Activated CD8-positive, alpha-beta T cell treated with anti-CD3 and anti-CD28 coated beads for 36 hours (primary cell): ENCODE results near the gene SNAPIN. TPM values are rescaled to one million over a fixed set of nuclear protein-coding genes. Genes with fewer than 3 reads are reported as not detected.

Source experiments
- ATAC-seq: fragments of 200-7000 bp; cut with Tn5 transposase; one replicate; pipeline ENCODE4 v1.10.0; 2021; ENCODE audit warnings: mild to moderate bottlenecking, moderate library complexity
- CTCF ChIA-PET: fragments of 350-600 bp; sonication (Branson Sonifier 250); formaldehyde crosslinking; loops from one replicate; lab custom pipeline; 2021; ENCODE audit warnings: antibody characterized with exemption; lab: Charles Lee
- POLR2A ChIA-PET: fragments of 350-600 bp; sonication (Branson Sonifier 250); formaldehyde crosslinking; loops from one replicate; lab custom pipeline; 2021; ENCODE audit warnings: antibody characterized with exemption; lab: Charles Lee
- DNase-seq: peaks from one replicate; pipeline ENCODE4 v3.0.0-alpha.2; 2020
- H3K27ac Mint-ChIP-seq: one replicate; pipeline ENCODE4 v1.8.0; 2021; ENCODE audit warnings: mild to moderate bottlenecking, mixed read lengths
- H3K27me3 Mint-ChIP-seq: one replicate; pipeline ENCODE4 v1.8.0; 2021; ENCODE audit warnings: mixed read lengths
- H3K36me3 Mint-ChIP-seq: one replicate; pipeline ENCODE4 v1.8.0; 2021; ENCODE audit warnings: low read depth, mixed read lengths
- H3K4me1 Mint-ChIP-seq: one replicate; pipeline ENCODE4 v1.8.0; 2021; ENCODE audit warnings: low read depth, mixed read lengths
- H3K4me3 Mint-ChIP-seq: one replicate; pipeline ENCODE4 v1.8.0; 2021; ENCODE audit warnings: mild to moderate bottlenecking, moderate library complexity, mixed read lengths
- H3K9me3 Mint-ChIP-seq: one replicate; pipeline ENCODE4 v1.8.0; 2021; ENCODE audit warnings: mixed read lengths
- intact Hi-C: fragments of 100-400 bp; cut with micrococcal nuclease; formaldehyde crosslinking; loops from one replicate; pipeline ENCODE4 v1.10.0; 2022
- total RNA-seq, 2 experiments: library from RNA; stranded (reverse); gene quantifications; one replicate each; pipeline ENCODE4 v1.2.3, GENCODE V29; 2021
- TF ChIP-seq, protein P1 (sequence below): fragments of 200-600 bp; IDR thresholded peaks from one replicate; pipeline ENCODE4 v1.8.0; 2022; ENCODE audit warnings: antibody characterized with exemption, mild to moderate bottlenecking

Gene SNAPIN
- total RNA-seq, 2 experiments from 2014 or later: 25.7 to 27.3 TPM

DNA sequence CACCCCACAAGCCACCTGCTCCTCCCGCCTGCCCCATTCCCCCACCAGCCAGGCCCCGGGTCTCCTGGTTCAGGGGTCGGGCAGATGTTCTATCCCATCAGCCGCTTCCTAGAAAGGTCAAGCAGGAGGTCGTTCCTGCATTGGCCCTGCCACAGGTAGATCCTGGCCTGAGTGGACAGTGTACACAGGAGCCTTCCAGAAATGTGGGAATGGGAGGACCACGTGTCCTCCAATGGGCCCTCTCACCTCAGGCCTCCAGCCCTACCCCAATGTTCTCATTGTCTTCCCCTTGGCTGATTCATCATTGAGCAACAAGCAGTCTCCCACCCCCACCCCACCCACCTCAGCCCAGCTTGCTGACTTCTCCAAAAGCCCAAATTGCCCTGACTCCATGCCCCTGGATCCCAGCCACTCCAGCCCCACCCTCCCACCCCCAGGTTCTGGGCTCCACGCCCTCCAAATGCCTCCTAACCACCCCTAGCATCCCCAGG, 47.6 kb upstream of the SNAPIN start:
- CTCF ChIA-PET: interaction anchor here (0.7 to 2.2 kb wide), 3 partner anchors 38 to 100 kb away, joined by 3 to 9 read pairs (median 4); no protein-coding TSS in a partner anchor
- ATAC-seq: no peak
- TF ChIP-seq, protein P1, sequence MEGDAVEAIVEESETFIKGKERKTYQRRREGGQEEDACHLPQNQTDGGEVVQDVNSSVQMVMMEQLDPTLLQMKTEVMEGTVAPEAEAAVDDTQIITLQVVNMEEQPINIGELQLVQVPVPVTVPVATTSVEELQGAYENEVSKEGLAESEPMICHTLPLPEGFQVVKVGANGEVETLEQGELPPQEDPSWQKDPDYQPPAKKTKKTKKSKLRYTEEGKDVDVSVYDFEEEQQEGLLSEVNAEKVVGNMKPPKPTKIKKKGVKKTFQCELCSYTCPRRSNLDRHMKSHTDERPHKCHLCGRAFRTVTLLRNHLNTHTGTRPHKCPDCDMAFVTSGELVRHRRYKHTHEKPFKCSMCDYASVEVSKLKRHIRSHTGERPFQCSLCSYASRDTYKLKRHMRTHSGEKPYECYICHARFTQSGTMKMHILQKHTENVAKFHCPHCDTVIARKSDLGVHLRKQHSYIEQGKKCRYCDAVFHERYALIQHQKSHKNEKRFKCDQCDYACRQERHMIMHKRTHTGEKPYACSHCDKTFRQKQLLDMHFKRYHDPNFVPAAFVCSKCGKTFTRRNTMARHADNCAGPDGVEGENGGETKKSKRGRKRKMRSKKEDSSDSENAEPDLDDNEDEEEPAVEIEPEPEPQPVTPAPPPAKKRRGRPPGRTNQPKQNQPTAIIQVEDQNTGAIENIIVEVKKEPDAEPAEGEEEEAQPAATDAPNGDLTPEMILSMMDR: no peak
- DNase-seq: no peak
- no peak overlapping the region for H3K27ac Mint-ChIP-seq
- POLR2A ChIA-PET: interaction anchor here (0.5 kb wide), 1 partner anchor 36 kb away, joined by 3 read pairs; no protein-coding TSS in a partner anchor
- no peaks in the 10 kb centered on the region for H3K36me3 Mint-ChIP-seq
- H3K9me3 Mint-ChIP-seq: no peaks in the 10 kb centered on the region
- intact Hi-C loops: no loop called here
- no peak overlapping the region for H3K4me3 Mint-ChIP-seq
- peaks cover 2% of the 10 kb centered on the region for H3K4me1 Mint-ChIP-seq
- no peaks in the 10 kb centered on the region for H3K27me3 Mint-ChIP-seq

DNA sequence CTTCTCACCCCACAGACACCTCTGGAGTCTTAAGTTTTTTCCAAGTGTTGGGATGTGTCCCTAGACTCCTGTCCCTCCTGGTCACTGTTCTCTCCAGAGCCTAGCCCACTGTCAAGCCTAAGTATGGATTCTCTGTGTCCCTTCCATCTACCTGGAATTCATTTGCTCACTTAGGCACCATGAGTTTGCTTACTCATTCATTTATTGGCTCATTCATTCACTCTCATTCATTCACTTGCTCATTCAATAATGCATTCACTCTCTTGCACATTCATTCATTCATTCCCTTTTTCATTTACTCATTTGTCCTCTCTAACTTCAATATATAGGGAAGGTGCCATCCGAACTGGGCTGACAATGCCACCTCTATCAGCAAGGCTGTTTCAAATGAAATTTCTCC, 47.1 kb upstream of the SNAPIN start:
- Mint-ChIP-seq H3K27ac (no peak overlapping the region), H3K4me3 (no peak overlapping the region), H3K27me3 (no peaks in the 10 kb centered on the region), H3K9me3 (no peaks in the 10 kb centered on the region), H3K4me1 (peaks cover 5% of the 10 kb centered on the region), H3K36me3 (no peaks in the 10 kb centered on the region)
- ChIA-PET CTCF (interaction anchor here (0.6 to 2.2 kb wide), 4 partner anchors 38 to 102 kb away, joined by 3 to 9 read pairs (median 4); no protein-coding TSS in a partner anchor), POLR2A (no interaction called here)
- no peak for DNase-seq
- no peak for ATAC-seq
- TF ChIP-seq, protein P1: no peak
- intact Hi-C loops: no loop called here

DNA sequence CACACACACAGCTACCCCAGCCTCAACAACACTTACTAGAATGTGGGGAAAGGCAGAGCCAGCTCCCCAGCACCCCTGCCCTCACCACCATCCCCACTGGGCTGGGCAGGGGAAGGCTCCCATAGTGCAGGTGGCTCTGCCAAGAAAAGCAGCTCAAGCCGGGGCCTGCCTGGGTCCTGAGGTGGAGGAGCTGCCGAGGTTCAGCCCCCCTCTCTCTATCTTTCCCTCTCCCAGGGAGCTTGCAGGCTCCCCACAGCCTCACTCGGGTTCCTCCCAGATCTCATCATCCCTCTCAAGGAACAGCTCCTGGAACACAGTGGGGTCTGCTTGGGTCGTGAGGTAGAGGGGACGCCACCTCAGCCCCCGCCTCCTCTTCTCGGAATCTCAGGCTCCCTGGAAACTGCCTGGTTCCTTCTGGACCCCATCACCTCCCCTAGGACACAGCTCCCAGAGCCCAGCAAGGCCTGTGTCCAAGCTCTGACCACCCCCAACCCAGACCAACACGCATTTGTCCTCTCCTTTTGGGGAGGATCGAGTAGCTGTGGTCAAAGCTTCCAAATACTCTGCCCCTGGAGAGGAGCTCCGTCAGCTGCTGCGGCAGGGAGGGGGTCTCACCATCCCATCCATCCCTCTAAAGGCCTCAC, 46.3 kb upstream of the SNAPIN start:
- Mint-ChIP-seq H3K27me3 (no peaks in the 10 kb centered on the region), H3K27ac (no peak overlapping the region), H3K9me3 (no peaks in the 10 kb centered on the region), H3K36me3 (no peaks in the 10 kb centered on the region), H3K4me3 (no peak overlapping the region), H3K4me1 (peaks cover 5% of the 10 kb centered on the region)
- intact Hi-C loops: no loop called here
- CTCF ChIA-PET: interaction anchor here (0.9 kb wide), 1 partner anchor 41 kb away, joined by 4 read pairs; no protein-coding TSS in a partner anchor
- TF ChIP-seq, protein P1: no peak
- ATAC-seq (no peak), DNase-seq (no peak)
- POLR2A ChIA-PET: no interaction called here

DNA sequence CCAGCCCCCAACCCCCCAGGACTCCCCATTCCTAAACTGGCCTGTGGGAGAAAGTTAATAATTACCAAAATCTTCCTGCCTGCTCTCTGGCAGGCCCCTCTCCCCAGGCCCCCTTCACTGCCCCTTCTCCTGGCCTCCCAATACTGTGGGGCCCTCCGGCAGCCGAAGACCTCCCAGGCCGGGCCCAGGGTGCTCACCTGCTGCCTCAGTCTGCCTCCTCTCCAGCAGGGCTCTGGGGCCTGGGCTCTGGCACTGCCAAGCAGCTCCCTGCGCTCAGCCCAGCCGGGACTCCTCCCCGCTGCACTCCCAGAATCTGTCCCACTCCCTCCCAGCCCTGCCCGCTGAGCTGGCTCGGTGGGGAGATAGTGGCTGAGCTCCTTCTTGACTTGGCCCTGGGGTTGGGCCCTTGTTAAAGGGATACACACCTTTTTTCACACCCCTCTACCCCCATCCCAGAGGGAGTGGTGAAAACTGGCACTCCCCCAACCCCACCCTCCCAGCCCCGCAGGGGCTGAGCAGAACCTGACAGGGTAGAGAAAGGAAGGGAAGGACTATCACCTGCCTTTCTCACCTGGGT, 45.7 kb upstream of the SNAPIN start, which contains the start of gene S100A16:
Gene S100A16, minus strand, starts transcription at position 383 of the 577 bp plus-strand sequence. CDS start 4,986 bp downstream, outside the sequence.
- DNase-seq (no peak), ATAC-seq (no peak)
- H3K4me1 Mint-ChIP-seq: peaks cover 5% of the 10 kb centered on the region
- H3K36me3 Mint-ChIP-seq: no peaks in the 10 kb centered on the region
- CTCF ChIA-PET: interaction anchor here (8.0 kb wide), 1 partner anchor 102 kb away, joined by 88 read pairs; no protein-coding TSS in a partner anchor
- no peaks in the 10 kb centered on the region for H3K9me3 Mint-ChIP-seq
- POLR2A ChIA-PET: no interaction called here
- no peaks in the 10 kb centered on the region for H3K27me3 Mint-ChIP-seq
- TF ChIP-seq, protein P1: no peak
- intact Hi-C loops: no loop called here
- no peak within 1 kb of the TSS for H3K4me3 Mint-ChIP-seq
- no peak within 1 kb of the TSS for H3K27ac Mint-ChIP-seq

DNA sequence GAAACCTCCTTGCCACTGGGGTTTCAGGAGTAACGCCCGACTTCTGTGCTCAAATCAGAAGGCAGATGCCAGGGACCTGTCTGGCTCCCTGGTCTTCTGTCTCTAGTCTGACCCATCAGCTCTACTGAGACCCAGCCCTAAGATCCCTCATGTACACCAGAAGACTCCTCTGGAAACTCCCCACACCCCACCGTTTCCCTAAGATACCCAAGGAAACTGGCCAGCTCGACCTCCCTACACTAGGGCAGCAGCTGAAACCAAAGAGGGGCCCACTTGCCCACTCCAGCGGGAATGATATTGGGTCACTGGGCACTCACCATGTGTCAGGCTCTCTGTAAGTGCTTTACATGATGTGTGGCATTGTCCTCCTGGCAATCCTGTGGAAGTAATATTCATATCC, 45.1 kb upstream of the SNAPIN start:
- peaks cover 5% of the 10 kb centered on the region for H3K4me1 Mint-ChIP-seq
- no peak overlapping the region for H3K27ac Mint-ChIP-seq
- H3K4me3 Mint-ChIP-seq: no peak overlapping the region
- no peaks in the 10 kb centered on the region for H3K9me3 Mint-ChIP-seq
- no peak for ATAC-seq
- ChIA-PET POLR2A (no interaction called here), CTCF (interaction anchor here (1.1 to 8.0 kb wide), 5 partner anchors 9 to 260 kb away, joined by 3 to 88 read pairs (median 3); no protein-coding TSS in a partner anchor)
- TF ChIP-seq, protein P1: no peak
- H3K36me3 Mint-ChIP-seq: no peaks in the 10 kb centered on the region
- intact Hi-C loops: no loop called here
- H3K27me3 Mint-ChIP-seq: no peaks in the 10 kb centered on the region
- no peak for DNase-seq
